Type B pancreatic cell (in vitro differentiated cells): ENCODE measurements around the gene RAC3. TPM values are rescaled to one million over a fixed set of nuclear protein-coding genes. Genes with fewer than 3 reads are reported as not detected.

Experiments used
- DNase-seq: peaks from one replicate; pipeline ENCODE4 v3.0.0; 2021; ENCODE audit warnings: mixed read lengths; ENCODE audit not compliant: unreplicated experiment; ENCODE audit errors: extremely low spot score
- H3K27ac Mint-ChIP-seq: 2 replicates; pipeline ENCODE4 v1.8.0; 2021; ENCODE audit warnings: mild to moderate bottlenecking, mixed read lengths
- H3K27me3 Mint-ChIP-seq: 2 replicates; pipeline ENCODE4 v1.8.0; 2021; ENCODE audit warnings: mixed read lengths
- H3K36me3 Mint-ChIP-seq: 2 replicates; pipeline ENCODE4 v1.8.0; 2021; ENCODE audit warnings: mixed read lengths
- H3K4me1 Mint-ChIP-seq: one replicate; pipeline ENCODE4 v1.8.0; 2021; ENCODE audit warnings: mixed read lengths; ENCODE audit not compliant: unreplicated experiment
- H3K4me3 Mint-ChIP-seq: 2 replicates; pipeline ENCODE4 v1.8.0; 2021; ENCODE audit warnings: mild to moderate bottlenecking, mixed read lengths
- H3K9me3 Mint-ChIP-seq: 2 replicates; pipeline ENCODE4 v1.8.0; 2021; ENCODE audit warnings: mixed read lengths
- CTCF ChIP-seq: fragments of 200-600 bp; sonication (generic); conservative IDR thresholded peaks from 2 replicates; pipeline ENCODE4 v1.5.0; 2021; ENCODE audit warnings: antibody characterized with exemption, mild to moderate bottlenecking
- total RNA-seq: library from RNA; stranded (reverse); gene quantifications from 2 replicates; pipeline ENCODE4 v1.2.1, GENCODE V29; 2021; ENCODE audit warnings: low replicate concordance

The RAC3 gene
- total RNA-seq, 1 donor from 2014 or later, result 51.7 TPM

GRCh38 chr17:82060614-82061013 is 29.1 kb downstream of the RAC3 start:
- no peaks in the 10 kb centered on the region for H3K9me3 Mint-ChIP-seq
- no peak overlapping the region for H3K4me3 Mint-ChIP-seq
- no peak for DNase-seq
- no peak for TF ChIP-seq CTCF
- no peaks in the 10 kb centered on the region for H3K4me1 Mint-ChIP-seq
- no peak overlapping the region for H3K27ac Mint-ChIP-seq
- H3K27me3 Mint-ChIP-seq, result no peaks in the 10 kb centered on the region
- no peaks in the 10 kb centered on the region for H3K36me3 Mint-ChIP-seq

- no peaks in the 10 kb centered on the region for H3K9me3 Mint-ChIP-seq
- H3K4me1 Mint-ChIP-seq, result no peaks in the 10 kb centered on the region
- no peak overlapping the region for H3K4me3 Mint-ChIP-seq
- no peak for TF ChIP-seq CTCF
- H3K27ac Mint-ChIP-seq, result no peak overlapping the region
- no peak for DNase-seq
- H3K27me3 Mint-ChIP-seq, result no peaks in the 10 kb centered on the region
- no peaks in the 10 kb centered on the region for H3K36me3 Mint-ChIP-seq
Measured at GRCh38 chr17:82061047-82061925, 29.8 kb downstream of the RAC3 start.

- H3K27me3 Mint-ChIP-seq, result no peaks in the 10 kb centered on the region
- H3K36me3 Mint-ChIP-seq, result no peaks in the 10 kb centered on the region
- no peak for TF ChIP-seq CTCF
- DNase-seq, result no peak
- no peak overlapping the region for H3K4me3 Mint-ChIP-seq
- H3K4me1 Mint-ChIP-seq, result no peaks in the 10 kb centered on the region
- no peak overlapping the region for H3K27ac Mint-ChIP-seq
- H3K9me3 Mint-ChIP-seq, result no peaks in the 10 kb centered on the region
Measured at GRCh38 chr17:82062076-82062983, 30.9 kb downstream of the RAC3 start.

- H3K4me1 Mint-ChIP-seq, result no peaks in the 10 kb centered on the region
- no peak for DNase-seq
- no peak for TF ChIP-seq CTCF
- H3K4me3 Mint-ChIP-seq, result no peak overlapping the region
- no peak overlapping the region for H3K27ac Mint-ChIP-seq
- H3K9me3 Mint-ChIP-seq, result no peaks in the 10 kb centered on the region
- H3K27me3 Mint-ChIP-seq, result no peaks in the 10 kb centered on the region
- H3K36me3 Mint-ChIP-seq, result no peaks in the 10 kb centered on the region
Measured at GRCh38 chr17:82062984-82063368, 31.5 kb downstream of the RAC3 start.

GRCh38 chr17:82063424-82064415 is 32.2 kb downstream of the RAC3 start:
- no peak for DNase-seq
- Mint-ChIP-seq H3K4me1 (no peaks in the 10 kb centered on the region), H3K27me3 (no peaks in the 10 kb centered on the region), H3K4me3 (peak overlapping the region; percentile 75), H3K27ac (no peak overlapping the region), H3K9me3 (no peaks in the 10 kb centered on the region), H3K36me3 (no peaks in the 10 kb centered on the region)
- TF ChIP-seq CTCF, result no peak
